Fibroblast of pulmonary artery (primary cell): Measurements from ENCODE around the gene CBLN1.

Source experiments
- DNase-seq: peaks from one replicate; pipeline ENCODE4 v3.0.0-alpha.2; 2010; ENCODE audit warnings: low read depth
- H3K4me3 ChIP-seq: replicated peaks from 2 replicates; pipeline ENCODE4 v1.5.1; 2011; ENCODE audit warnings: low read depth, mild to moderate bottlenecking, control low read depth, low read length, moderate library complexity
- TF ChIP-seq, protein P1 (sequence below): IDR thresholded peaks from 2 replicates; pipeline ENCODE4 v1.5.1; 2011; ENCODE audit warnings: mild to moderate bottlenecking, control low read depth, low read length, inconsistent platforms; ENCODE audit errors: missing control alignments

CBLN1 gene

DNA sequence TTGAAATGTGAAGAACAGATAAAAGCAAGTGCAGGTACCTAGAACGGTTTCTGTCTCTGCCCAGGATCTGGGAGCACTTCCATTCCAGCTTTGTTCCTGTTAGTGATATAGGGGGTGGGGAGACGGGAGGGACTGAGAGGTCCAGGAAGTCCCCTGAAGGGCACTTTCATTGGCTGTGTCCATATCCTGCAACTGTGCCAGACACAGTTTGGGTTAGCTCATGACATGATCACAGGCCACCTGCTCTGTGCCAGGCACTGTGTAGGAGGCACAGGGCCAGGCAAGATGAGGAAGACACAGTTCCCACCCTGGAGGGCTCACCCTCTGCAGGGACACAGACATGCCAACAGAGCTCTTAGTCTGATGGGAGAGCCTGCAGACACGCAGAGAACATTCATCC, 7.9 kb downstream of the CBLN1 start:
- H3K4me3 ChIP-seq, result no peak overlapping the region
- no peak for DNase-seq
- TF ChIP-seq, protein P1, sequence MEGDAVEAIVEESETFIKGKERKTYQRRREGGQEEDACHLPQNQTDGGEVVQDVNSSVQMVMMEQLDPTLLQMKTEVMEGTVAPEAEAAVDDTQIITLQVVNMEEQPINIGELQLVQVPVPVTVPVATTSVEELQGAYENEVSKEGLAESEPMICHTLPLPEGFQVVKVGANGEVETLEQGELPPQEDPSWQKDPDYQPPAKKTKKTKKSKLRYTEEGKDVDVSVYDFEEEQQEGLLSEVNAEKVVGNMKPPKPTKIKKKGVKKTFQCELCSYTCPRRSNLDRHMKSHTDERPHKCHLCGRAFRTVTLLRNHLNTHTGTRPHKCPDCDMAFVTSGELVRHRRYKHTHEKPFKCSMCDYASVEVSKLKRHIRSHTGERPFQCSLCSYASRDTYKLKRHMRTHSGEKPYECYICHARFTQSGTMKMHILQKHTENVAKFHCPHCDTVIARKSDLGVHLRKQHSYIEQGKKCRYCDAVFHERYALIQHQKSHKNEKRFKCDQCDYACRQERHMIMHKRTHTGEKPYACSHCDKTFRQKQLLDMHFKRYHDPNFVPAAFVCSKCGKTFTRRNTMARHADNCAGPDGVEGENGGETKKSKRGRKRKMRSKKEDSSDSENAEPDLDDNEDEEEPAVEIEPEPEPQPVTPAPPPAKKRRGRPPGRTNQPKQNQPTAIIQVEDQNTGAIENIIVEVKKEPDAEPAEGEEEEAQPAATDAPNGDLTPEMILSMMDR, result no peak

DNA sequence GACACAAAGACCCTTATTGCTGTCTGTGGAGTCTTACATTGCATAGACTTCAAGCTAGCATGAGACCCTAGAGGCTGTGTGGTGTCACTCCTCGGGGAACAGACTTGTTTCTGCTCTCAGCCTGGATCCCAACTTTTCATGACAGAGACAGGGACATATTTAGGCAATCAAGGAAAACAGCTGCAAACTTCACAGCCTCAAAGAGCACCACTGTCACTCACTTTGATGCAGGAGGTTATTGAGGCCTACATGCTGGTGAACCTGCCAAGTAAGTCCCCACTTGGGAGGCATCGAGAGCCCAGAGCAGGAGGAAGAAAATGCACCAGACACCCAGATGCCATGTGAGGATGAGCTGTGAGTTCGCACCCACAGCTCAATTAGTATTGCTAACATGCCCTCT, 10.3 kb downstream of the CBLN1 start:
- DNase-seq, result no peak
- H3K4me3 ChIP-seq, result no peak overlapping the region
- TF ChIP-seq, protein P1, result no peak

DNA sequence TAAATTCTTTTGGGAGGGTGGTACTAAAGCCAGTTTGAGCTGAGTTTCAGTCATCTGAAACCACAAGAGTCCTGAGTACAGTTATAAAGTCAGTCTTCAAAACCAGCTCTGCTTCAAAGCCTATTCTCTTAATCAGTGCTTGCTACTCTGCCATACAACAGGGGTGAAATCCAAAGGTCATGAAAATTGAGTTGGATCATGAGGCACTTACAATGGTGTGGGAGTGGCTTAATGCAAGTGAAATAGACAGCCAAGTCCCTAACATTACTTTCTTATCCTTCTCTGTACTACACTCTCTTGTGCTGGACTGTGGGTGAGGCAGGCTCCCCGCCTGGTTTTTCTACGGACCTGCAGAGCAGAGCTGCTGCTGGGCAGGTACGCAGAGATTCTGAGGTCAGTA, 12.4 kb downstream of the CBLN1 start:
- TF ChIP-seq, protein P1, result no peak
- H3K4me3 ChIP-seq, result no peak overlapping the region
- DNase-seq, result no peak

DNA sequence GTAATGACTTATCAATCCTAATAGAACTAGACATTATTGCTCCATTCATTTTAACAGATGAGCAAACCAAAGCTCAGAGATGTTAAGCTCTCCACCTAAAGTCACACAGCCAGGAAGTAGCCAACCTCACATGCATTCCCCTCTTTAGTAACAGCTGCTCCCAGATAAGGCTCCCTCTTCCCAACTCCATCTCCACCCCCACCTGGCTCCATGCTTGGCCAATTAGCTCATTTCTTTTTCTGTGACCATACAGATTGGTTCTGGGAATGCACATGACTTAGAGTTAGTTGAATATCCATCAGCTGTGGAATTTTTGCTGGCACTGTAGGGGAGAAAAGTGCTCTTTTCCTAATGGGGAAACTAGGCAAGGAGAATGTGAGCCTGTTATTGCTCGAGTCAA, 13.0 kb downstream of the CBLN1 start:
- no peak for DNase-seq
- H3K4me3 ChIP-seq, result no peak overlapping the region
- TF ChIP-seq, protein P1, result no peak

DNA sequence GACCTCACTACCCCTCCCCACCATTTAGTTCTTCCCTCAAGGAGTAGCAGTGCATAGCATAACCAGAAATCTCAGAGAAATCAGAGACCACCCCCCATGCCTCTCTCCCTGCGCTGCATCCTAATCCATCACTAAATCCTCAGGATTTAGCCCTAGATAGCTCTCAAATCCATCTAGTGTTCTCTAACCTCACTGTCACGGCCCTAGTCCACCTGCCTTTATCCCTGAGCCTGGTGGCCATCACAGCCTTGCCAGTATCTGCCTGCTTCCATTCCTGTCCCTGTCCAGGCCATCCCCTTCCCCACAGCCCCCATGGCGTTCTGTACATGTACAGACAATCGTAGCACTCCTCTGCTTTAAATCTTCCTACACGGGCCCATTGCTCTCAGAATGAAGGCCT, 19.1 kb downstream of the CBLN1 start:
- no peak overlapping the region for H3K4me3 ChIP-seq
- DNase-seq, result no peak
- TF ChIP-seq, protein P1, result no peak

DNA sequence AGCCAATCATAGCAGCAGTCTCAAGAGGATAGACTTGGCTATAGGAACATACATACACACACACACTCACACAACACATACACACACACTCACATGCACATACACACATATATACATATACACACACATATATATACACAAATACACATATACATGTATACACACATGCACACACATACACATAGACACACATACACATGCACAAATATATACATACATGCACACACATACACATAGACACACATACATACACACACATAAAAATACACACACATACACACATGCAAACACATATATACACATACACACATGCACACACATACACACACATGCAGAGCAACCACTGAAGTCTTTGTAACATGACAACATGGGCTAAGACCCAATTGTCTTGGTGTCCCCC, 19.7 kb downstream of the CBLN1 start:
- TF ChIP-seq, protein P1, result no peak
- DNase-seq, result no peak
- no peak overlapping the region for H3K4me3 ChIP-seq

DNA sequence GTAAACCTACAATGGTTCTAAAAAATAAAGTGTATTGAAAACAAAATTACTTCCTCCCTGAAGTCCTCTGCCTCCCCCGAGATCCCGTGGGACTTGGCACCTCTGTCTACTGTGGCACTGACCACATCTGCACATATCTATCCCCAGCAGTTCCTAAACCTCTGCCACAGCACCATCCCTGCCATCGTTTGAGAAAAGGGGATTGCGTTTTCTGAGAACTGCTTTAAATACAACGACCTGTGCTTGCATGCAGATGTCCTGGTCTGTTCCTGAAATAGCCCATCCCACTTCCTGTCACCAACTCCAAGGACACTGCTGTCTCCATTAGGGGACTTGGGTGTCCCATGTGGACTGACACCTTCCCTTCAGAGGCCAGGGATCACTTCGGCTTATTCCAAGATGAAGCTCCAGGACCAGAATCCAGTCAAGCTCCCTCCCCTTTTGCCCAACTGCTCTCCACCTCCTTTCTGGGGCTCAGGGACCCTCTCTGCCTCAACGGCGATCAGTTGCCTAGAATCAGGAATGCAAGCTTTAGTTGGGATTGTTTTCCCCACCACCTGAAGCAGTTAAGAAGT, 20.6 kb downstream of the CBLN1 start:
- TF ChIP-seq, protein P1, result no peak
- no peak overlapping the region for H3K4me3 ChIP-seq
- DNase-seq, result no peak
